Left renal cortex interstitium (tissue), 4 donors: ENCODE data around the gene MMP24OS. TPM values are rescaled to one million over a fixed set of nuclear protein-coding genes. Genes with fewer than 3 reads are reported as not detected.

ENCODE experiments used
- polyA plus RNA-seq, 4 donors: library from polyadenylated mRNA; unstranded; fragments of 120-200 nt; gene quantifications; one replicate each; pipeline ENCODE4 v1.2.1, GENCODE V29; 2013; ENCODE audit not compliant: insufficient read length in 4 of 4

Gene MMP24OS
- polyA plus RNA-seq, 4 donors, result 37.7 to 49.2 (median 42.7) TPM

Other genes with a start within 250 kb of the MMP24OS start
- gene TRPC4AP, start 185.3 kb downstream of the MMP24OS start, polyA plus RNA-seq, result 10 to 100 TPM; 64.4 to 72.0 (median 69.2) TPM
- gene EDEM2, start 130.8 kb downstream of the MMP24OS start, polyA plus RNA-seq, result 10 to 100 TPM; 16.8 to 17.4 (median 17.0) TPM
- gene PROCR, start 106.0 kb downstream of the MMP24OS start, polyA plus RNA-seq, result 1 to 10 TPM; 7.5 to 10.0 (median 9.5) TPM
- 1 to 10 TPM; 1.7 to 2.5 (median 2.5) TPM for gene MMP24, start 51.4 kb downstream of the MMP24OS start, polyA plus RNA-seq
- gene EIF6, start 6.7 kb upstream of the MMP24OS start, polyA plus RNA-seq, result 100 to 1,000 TPM; 140 to 182 (median 148) TPM
- gene FAM83C, start 14.3 kb upstream of the MMP24OS start, polyA plus RNA-seq, result under 1 TPM in 2 of 4 donors, not detected in 2; 0.04 to 0.06 TPM
- gene UQCC1, start 133.9 kb upstream of the MMP24OS start, polyA plus RNA-seq, result 10 to 100 TPM; 46.0 to 60.7 (median 57.2) TPM
- under 1 TPM; 0.08 to 0.41 (median 0.15) TPM for gene GDF5, start 160.1 kb upstream of the MMP24OS start, polyA plus RNA-seq
- 10 to 100 TPM; 41.2 to 73.1 (median 52.1) TPM for gene CEP250, start 177.5 kb upstream of the MMP24OS start, polyA plus RNA-seq